Nucleus accumbens (tissue), 56 donors: Measurements from ENCODE around the gene IFNLR1.
A peak's percentile ranks its signal among the peaks of the same experiment; 100 is the strongest.
"Not testable (repeated sequence)": the region's sequence is repeated elsewhere in the genome, so short reads cannot be mapped to it uniquely, and the experiment has no call there.

Experiments
- DNase-seq, 56 donors: peaks; one replicate each; lab custom pipeline; 2025; lab: John Stamatoyannopoulos, UW

Gene IFNLR1

GRCh38 chr1:24186993-24187790, at the start of gene IFNLR1:
Gene IFNLR1 (minus strand): TSS chr1:24187289. CDS start chr1:24187248, 41 bp downstream.
- DNase-seq = peak in 37 of 56 donors; percentile 4 to 76 (median 31)

- no peak for DNase-seq
Measured at GRCh38 chr1:24235921-24236788, 49.1 kb upstream of the IFNLR1 start.

GRCh38 chr1:24233684-24234600, 46.9 kb upstream of the IFNLR1 start:
- DNase-seq = peak in 11 of 56 donors; percentile 1 to 47 (median 8)

GRCh38 chr1:24231701-24232100, 44.6 kb upstream of the IFNLR1 start:
- DNase-seq = no peak

- DNase-seq = no peak
Measured at GRCh38 chr1:24228311-24228710, 41.2 kb upstream of the IFNLR1 start.

DNA sequence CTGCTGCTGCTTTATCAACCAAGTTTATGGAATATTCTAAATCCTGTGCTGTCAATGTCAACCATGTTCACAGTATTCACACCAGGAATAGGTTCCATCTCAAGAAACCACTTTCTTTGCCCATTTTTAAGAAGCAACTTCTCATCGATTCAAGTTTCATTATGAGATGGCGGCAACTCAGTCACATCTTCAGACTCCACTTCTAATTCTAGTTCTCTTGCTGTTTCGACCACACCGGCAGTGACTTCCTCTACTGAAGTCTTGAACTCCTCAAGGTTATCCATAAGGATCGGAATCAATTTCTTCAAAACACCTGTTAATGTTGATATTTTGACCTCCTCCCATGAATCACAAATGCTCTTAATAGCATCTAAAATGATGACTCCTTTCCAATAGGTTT, 39.7 kb upstream of the IFNLR1 start:
- DNase-seq = no peak

- DNase-seq = no peak
Measured at GRCh38 chr1:24224761-24225160, 37.7 kb upstream of the IFNLR1 start.

DNA sequence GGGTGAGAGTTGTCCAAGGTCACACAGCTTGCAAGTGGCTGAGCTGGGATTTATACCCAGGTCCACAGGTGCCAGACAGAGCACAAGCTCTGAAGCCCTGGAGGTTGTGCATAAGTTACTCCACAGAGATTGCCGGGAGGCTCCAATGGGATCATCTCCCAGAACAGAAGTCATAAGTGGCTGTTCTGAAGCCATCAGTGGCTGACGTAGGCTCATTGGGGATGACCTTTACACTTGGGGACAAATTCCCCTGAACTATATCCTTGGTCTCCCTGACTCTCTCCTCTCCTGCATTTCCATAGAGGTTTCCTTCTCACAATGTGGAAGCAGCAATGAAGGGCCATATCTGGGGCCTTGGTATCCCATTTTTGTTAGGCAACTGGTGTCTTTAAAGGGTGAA, 37.0 kb upstream of the IFNLR1 start:
- no peak for DNase-seq

DNA sequence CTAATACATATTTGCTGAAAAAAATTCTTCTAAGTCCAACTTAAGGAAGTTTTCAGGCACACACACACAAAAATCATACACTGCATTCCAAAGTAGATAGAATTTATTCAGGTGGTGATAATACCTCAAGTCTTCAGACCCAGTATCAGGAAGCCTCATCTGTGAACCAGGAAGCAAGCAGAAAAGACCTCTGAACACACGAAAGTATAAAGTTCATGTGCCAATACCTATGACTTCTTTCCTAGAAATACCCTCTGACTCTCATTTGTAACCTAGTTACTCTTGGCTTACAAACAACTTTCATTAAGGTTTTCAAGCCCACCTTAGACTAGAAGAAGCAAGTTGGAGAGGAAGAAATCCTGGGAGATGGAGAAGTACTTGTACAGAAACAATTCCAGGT, 35.7 kb upstream of the IFNLR1 start:
- no peak for DNase-seq

GRCh38 chr1:24222008-24222605, 35.0 kb upstream of the IFNLR1 start:
- DNase-seq = peak in 2 of 56 donors; percentile 14 to 26

DNA sequence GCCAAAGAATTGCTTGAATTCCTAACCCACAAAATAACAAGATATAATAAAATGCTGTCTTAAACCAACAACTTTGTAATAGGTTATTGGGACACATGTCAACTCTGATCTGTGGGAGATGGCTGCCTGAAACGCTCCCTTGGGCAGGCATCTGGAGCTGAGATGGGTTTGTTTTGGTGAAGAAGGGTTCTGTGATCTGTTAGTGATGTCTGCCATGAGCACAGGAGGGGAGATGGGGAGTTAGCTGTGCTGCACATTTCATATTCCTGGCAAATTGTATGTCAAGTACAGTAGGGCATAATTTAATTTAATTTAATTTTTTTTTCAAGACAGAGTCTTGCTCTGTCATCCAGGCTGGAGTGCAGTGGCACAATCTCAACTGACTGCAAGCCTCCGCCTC, 34.2 kb upstream of the IFNLR1 start:
- DNase-seq = no peak

DNA sequence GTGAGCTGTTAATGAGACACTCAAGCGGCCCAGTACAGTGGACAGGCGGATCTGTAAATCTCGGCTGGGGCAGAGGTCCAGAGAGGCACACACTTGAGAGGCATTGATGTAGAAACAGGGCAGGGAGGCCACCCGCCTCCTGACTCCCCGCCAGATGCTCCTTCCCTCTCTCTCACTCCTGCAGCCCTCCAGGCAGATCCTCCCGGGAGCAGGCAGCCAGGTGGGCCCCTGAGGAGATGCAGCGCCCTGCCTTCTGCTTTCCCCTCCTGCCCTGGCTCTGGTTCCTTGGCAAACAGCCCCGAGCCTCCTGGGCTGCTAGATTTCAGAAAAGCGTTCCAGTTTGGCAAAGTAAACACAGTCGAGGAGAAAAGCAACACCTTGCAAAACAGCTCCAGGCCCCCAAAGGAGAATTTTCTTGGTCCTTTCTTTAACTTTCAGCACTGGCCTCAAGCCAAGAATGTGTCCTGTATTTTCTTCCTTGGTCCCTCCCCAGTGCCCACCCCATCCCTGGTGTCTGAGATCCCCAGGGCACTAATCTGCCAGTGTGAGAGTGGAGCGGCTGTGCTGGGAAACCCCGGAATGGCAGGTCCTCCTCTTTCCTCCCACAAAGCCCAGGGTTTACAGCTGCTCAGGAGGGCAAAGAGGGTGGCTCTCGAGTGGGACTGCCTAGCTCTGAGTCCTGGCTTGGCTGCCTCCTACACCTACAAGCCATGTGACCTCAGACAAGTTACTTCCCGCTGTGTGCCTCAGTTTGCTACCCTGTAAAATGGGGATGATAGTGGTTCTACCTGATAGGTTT, 29.4 kb upstream of the IFNLR1 start:
- DNase-seq = no peak

GRCh38 chr1:24215226-24215814, 28.2 kb upstream of the IFNLR1 start:
- DNase-seq = no peak

GRCh38 chr1:24212376-24212775, 25.3 kb upstream of the IFNLR1 start:
- no peak for DNase-seq

DNA sequence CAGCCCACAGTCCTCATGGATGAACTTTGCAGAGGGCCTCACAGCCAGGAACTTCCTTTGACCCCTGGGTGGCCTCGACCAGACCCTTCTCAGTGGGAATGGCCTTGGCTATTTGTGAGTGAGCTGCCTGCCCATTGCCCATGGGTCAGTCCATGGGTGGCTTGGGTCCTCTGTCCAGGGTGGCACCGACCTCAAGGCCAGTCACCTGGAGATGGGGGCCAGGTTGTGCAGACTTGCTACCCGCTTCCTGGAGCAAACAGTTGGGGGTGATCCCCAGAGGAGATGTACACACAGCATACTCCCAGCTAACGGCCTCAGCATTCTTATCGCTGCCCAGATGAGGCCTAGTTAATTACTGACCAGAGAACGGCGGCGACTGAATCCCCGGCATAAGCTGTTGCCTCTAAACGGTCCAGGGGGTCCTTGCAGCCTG, 23.1 kb upstream of the IFNLR1 start:
- no peak for DNase-seq

- DNase-seq = no peak
Measured at GRCh38 chr1:24209097-24209496, 22.0 kb upstream of the IFNLR1 start.

- DNase-seq = no peak
Measured at GRCh38 chr1:24207709-24208108, 20.6 kb upstream of the IFNLR1 start.

DNA sequence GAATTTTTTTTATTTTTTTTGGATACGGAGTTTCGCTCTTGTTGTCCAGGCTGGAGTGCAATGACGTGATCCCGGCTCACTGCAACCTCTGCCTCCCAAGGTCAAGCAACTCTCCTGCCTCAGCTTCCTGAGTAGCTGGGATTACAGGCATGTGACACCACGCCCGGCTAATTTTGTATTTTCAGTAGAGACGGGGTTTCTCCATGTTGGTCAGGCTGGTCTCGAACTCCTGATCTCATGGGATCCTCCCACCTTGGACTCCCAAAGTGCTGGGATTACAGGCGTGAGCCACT, 20.3 kb upstream of the IFNLR1 start:
- not testable (repeated sequence) for DNase-seq
